NCI-H82 treated with DMSO at 0.1 percent for 48 hours (cell line): ENCODE measurements around the gene ZNF318.

ENCODE experiments used
- DNase-seq: peaks from one replicate; lab custom pipeline; 2025; ENCODE audit not compliant: unreplicated experiment; lab: John Stamatoyannopoulos, UW

Gene ZNF318

GRCh38 chr6:43301081-43301870 is 68.2 kb downstream of the ZNF318 start:
- no peak for DNase-seq

GRCh38 chr6:43299338-43300293 is 69.8 kb downstream of the ZNF318 start:
- DNase-seq: no peak

GRCh38 chr6:43298565-43299337 is 70.7 kb downstream of the ZNF318 start:
- DNase-seq: no peak

GRCh38 chr6:43297644-43298564 is 71.5 kb downstream of the ZNF318 start, which contains the start of gene SLC22A7:
SLC22A7 (plus strand) TSS chr6:43298260; CDS start chr6:43298359, 99 bp downstream.
- DNase-seq: no peak

- DNase-seq: no peak
Measured at GRCh38 chr6:43296780-43297497, 72.5 kb downstream of the ZNF318 start.

GRCh38 chr6:43295456-43295855 is 74.0 kb downstream of the ZNF318 start:
- DNase-seq: no peak

- DNase-seq: no peak
Measured at GRCh38 chr6:43294536-43294935, 74.9 kb downstream of the ZNF318 start.

- DNase-seq: no peak
Measured at GRCh38 chr6:43293698-43294097, 75.7 kb downstream of the ZNF318 start.

GRCh38 chr6:43292763-43293318 is 76.6 kb downstream of the ZNF318 start:
- no peak for DNase-seq

GRCh38 chr6:43292341-43292740 is 77.1 kb downstream of the ZNF318 start:
- DNase-seq: no peak

- DNase-seq: no peak
Measured at GRCh38 chr6:43291708-43292107, 77.7 kb downstream of the ZNF318 start.

GRCh38 chr6:43290905-43291355 is 78.5 kb downstream of the ZNF318 start:
- no peak for DNase-seq

- DNase-seq: no peak
Measured at GRCh38 chr6:43290339-43290904, 79.0 kb downstream of the ZNF318 start.

- DNase-seq: no peak
Measured at GRCh38 chr6:43287717-43288679, 81.4 kb downstream of the ZNF318 start.

GRCh38 chr6:43286980-43287716 is 82.3 kb downstream of the ZNF318 start:
- DNase-seq: no peak

- DNase-seq: no peak
Measured at GRCh38 chr6:43286456-43286979, 82.9 kb downstream of the ZNF318 start.
